NB4 (cell line): ENCODE data around the gene SNX14.

Experiments used
- POLR2A ChIP-seq: IDR thresholded peaks from 2 replicates; pipeline ENCODE4 v1.6.1; 2011; ENCODE audit warnings: mild to moderate bottlenecking; ENCODE audit not compliant: insufficient read length; ENCODE audit errors: extremely low read depth
- TF ChIP-seq, protein P1 (sequence below): IDR thresholded peaks from one replicate; pipeline ENCODE4 v1.5.1; 2012; ENCODE audit warnings: low read depth, low read length
- TF ChIP-seq, protein P2 (sequence below): IDR thresholded peaks from 2 replicates; pipeline ENCODE4 v1.6.1; 2011; ENCODE audit warnings: low read depth, low read length

DNA sequence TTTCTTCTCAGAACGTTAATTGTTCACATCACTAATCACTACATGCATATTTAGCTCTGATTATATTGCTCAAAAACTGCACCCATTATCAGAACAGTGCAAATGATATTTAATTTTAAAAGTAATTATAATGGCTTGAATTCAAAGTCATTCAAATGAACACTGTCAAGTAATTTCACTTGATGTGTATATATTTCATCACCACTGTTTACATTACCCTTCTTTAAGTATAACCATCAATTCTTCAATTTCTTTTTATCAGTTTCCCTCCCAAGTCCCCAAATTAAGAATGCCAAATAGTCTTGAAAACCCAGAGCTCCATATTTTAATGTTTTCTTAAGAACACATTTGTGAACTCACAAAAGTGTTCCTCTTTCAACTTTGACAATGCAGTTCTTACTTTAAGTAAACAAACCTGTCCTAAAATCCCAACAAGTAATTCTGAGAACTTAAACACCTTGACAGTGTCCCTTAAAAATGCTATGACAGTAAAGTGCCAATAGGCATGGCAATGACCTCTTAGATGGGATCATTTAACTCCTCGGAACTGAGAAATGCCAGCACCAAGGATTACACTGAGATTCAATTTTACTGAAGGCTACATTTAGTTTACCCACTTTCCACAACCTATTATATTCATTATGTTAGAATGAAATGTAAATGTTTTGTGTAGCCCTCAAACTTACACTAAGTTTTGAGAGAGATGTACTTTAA lies 16.7 kb upstream of the SNX14 start:
- TF ChIP-seq, protein P1, sequence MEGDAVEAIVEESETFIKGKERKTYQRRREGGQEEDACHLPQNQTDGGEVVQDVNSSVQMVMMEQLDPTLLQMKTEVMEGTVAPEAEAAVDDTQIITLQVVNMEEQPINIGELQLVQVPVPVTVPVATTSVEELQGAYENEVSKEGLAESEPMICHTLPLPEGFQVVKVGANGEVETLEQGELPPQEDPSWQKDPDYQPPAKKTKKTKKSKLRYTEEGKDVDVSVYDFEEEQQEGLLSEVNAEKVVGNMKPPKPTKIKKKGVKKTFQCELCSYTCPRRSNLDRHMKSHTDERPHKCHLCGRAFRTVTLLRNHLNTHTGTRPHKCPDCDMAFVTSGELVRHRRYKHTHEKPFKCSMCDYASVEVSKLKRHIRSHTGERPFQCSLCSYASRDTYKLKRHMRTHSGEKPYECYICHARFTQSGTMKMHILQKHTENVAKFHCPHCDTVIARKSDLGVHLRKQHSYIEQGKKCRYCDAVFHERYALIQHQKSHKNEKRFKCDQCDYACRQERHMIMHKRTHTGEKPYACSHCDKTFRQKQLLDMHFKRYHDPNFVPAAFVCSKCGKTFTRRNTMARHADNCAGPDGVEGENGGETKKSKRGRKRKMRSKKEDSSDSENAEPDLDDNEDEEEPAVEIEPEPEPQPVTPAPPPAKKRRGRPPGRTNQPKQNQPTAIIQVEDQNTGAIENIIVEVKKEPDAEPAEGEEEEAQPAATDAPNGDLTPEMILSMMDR = no peak
- TF ChIP-seq, protein P2, sequence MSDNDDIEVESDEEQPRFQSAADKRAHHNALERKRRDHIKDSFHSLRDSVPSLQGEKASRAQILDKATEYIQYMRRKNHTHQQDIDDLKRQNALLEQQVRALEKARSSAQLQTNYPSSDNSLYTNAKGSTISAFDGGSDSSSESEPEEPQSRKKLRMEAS = no peak
- no peak for TF ChIP-seq POLR2A
